ENCODE measurements around the gene ZW10. TPM values are rescaled to one million over a fixed set of nuclear protein-coding genes. Genes with fewer than 3 reads are reported as not detected.

ZW10 gene
- total RNA-seq, 1 experiment from 2014 or later = 26.0 TPM

- H3K18ac ChIP-seq (ENCODE audit: insufficient read length, low read depth, low read length) = no peak overlapping the region
- no peak overlapping the region for H3T11ph ChIP-seq (ENCODE audit: low read length)
- Mint-ChIP-seq H3K27me3 (ENCODE audit: low read depth) (no peaks in the 10 kb centered on the region), H3K4me3 (no peak overlapping the region), H3K9me3 (peaks cover 5 to 7% of the 10 kb centered on the region in 2 experiments; a peak in 2 of 5 replicates), H3K27ac (no peak overlapping the region), H3K36me3 (ENCODE audit: insufficient read depth in 1 of 3, low read depth in 3 of 3) (peaks cover 0 to 11% (median 4%) of the 10 kb centered on the region in 3 experiments; a peak in 4 of 7 replicates), H3K4me1 (peaks cover 0 to 3% of the 10 kb centered on the region in 2 experiments; a peak in 1 of 4 replicates)
- no peak overlapping the region for H2BK15ac ChIP-seq (ENCODE audit: low read depth, low read length)
- WGBS (ENCODE audit: extremely low coverage, insufficient read length, low lambda C conversion rate) = no CpG with 5 or more reads among the region's 1 CpG
- no peak overlapping the region for H4K5ac ChIP-seq (ENCODE audit: insufficient read length, low read depth, low read length)
- H4K8ac ChIP-seq (replicated peaks; ENCODE audit: insufficient read length, low read depth, low read length) = no peak overlapping the region
- H2BK20ac ChIP-seq (ENCODE audit: low read depth, low read length, poor library complexity, severe bottlenecking) = no peak overlapping the region
- no peak overlapping the region for H4K91ac ChIP-seq (ENCODE audit: insufficient read length, low read depth, low read length)
- H3K23me2 ChIP-seq (ENCODE audit: insufficient read length, low read depth, low read length, poor library complexity, severe bottlenecking) = no peaks in the 10 kb centered on the region
- no peak overlapping the region for H3K56ac ChIP-seq (ENCODE audit: insufficient read length, low read depth, low read length)
- no peaks in the 10 kb centered on the region for H3K79me1 ChIP-seq (ENCODE audit: insufficient read depth, low read depth, low read length, poor library complexity, severe bottlenecking)
- H2BK120ac ChIP-seq (ENCODE audit: low read depth, low read length, poor library complexity, severe bottlenecking) = no peak overlapping the region
- no peak overlapping the region for H2AK5ac ChIP-seq (ENCODE audit: insufficient read length, low read length)
- no peak overlapping the region for H2AFZ ChIP-seq (ENCODE audit: low read length)
- no peak overlapping the region for H3K14ac ChIP-seq (ENCODE audit: insufficient read depth, low read length)
- no peak overlapping the region for H3K23ac ChIP-seq (ENCODE audit: insufficient read length, low read depth, low read length)
- H3K79me2 ChIP-seq (ENCODE audit: insufficient read depth, low read length) = no peaks in the 10 kb centered on the region
- no peak overlapping the region for H2BK12ac ChIP-seq (ENCODE audit: insufficient read length, low read depth, low read length)
- H3K4ac ChIP-seq (ENCODE audit: low read depth, low read length) = no peak overlapping the region
- H3K27me3 ChIP-seq (ENCODE audit: insufficient read depth, low read length) = no peaks in the 10 kb centered on the region
- H3K9me3 ChIP-seq (ENCODE audit: control insufficient read depth, low read depth, low read length) = no peaks in the 10 kb centered on the region
- no peak overlapping the region for H3K27ac ChIP-seq (ENCODE audit: insufficient read length, low read depth, low read length)
- no peak overlapping the region for H3K9ac ChIP-seq (ENCODE audit: extremely low read depth, insufficient read length, low read length)
- no peaks in the 10 kb centered on the region for H4K20me1 ChIP-seq (ENCODE audit: control insufficient read depth, insufficient read depth, insufficient read length)
- TF ChIP-seq CTCF (conservative IDR thresholded peaks at IDR 0.05) = no peak
- no peak overlapping the region for H2BK5ac ChIP-seq (ENCODE audit: insufficient read length, low read length)
- DNase-seq = no peak
- H3K4me2 ChIP-seq (ENCODE audit: insufficient read depth, insufficient read length, low read length) = no peak overlapping the region
- H3K4me1 ChIP-seq (ENCODE audit: insufficient read depth, low read length) = no peaks in the 10 kb centered on the region
Observed at GRCh38 chr11:113715273-113715672, 58.2 kb downstream of the ZW10 start.
